K562 (cell line): ENCODE measurements around the gene ZNF441. TPM values are rescaled to one million over a fixed set of nuclear protein-coding genes. Genes with fewer than 3 reads are reported as not detected.
A peak's percentile ranks its signal among the peaks of the same experiment; 100 is the strongest.

Experiments used
- BACH1 ChIP-seq: fragments of 200-800 bp; sonication (Bioruptor generic); IDR thresholded peaks from 2 replicates; pipeline ENCODE4 v1.6.1; 2016; ENCODE audit warnings: missing genetic modification characterization, missing compliant biosample characterization
- E2F3 ChIP-seq: fragments of 250-450 bp; sonication (Bioruptor Pico); IDR thresholded peaks from 2 replicates; pipeline ENCODE4 v1.4.0; 2020; ENCODE audit warnings: mild to moderate bottlenecking
- EGR1 ChIP-seq: fragments of 450-650 bp; conservative IDR thresholded peaks from 2 replicates; pipeline ENCODE4 v1.6.1; 2017; ENCODE audit warnings: mild to moderate bottlenecking
- ILF3 ChIP-seq: fragments of 450-650 bp; IDR thresholded peaks from 2 replicates; pipeline ENCODE4 v1.6.1; 2018; ENCODE audit warnings: antibody characterized with exemption, mild to moderate bottlenecking, moderate library complexity, borderline replicate concordance
- ILK ChIP-seq: fragments of 450-650 bp; IDR thresholded peaks from 2 replicates; pipeline ENCODE4 v1.6.1; 2016; ENCODE audit warnings: missing genetic modification characterization, low read depth, mild to moderate bottlenecking, missing compliant biosample characterization, moderate library complexity, borderline replicate concordance
- KAT8 ChIP-seq: fragments of 450-650 bp; IDR thresholded peaks from 2 replicates; pipeline ENCODE4 v1.6.1; 2016; ENCODE audit warnings: low read depth, mild to moderate bottlenecking
- KDM5B ChIP-seq: fragments of 200-600 bp; sonication (generic); IDR thresholded peaks from 2 replicates; pipeline ENCODE4 v1.6.1; 2012; ENCODE audit warnings: low read depth, mild to moderate bottlenecking, moderate library complexity, low read length, control low read depth, inconsistent platforms; ENCODE audit not compliant: insufficient replicate concordance
- L3MBTL2 ChIP-seq: fragments of 450-650 bp; IDR thresholded peaks from 2 replicates; pipeline ENCODE4 v1.6.1; 2016; ENCODE audit warnings: mild to moderate bottlenecking, moderate library complexity
- MCM5 ChIP-seq: fragments of 450-650 bp; IDR thresholded peaks from 2 replicates; pipeline ENCODE4 v1.6.1; 2016; ENCODE audit warnings: low read depth
- MYBL2 ChIP-seq, 2 experiments: fragments of 450-650 bp in 1 of 2; sonication (generic) in 1 of 2; formaldehyde crosslinking in 1 of 2; IDR thresholded peaks; 2 replicates each; pipeline versions ENCODE4 v1.6.1 to v1.8.1; 2017 to 2022; ENCODE audit warnings: borderline replicate concordance in 1 of 2, inconsistent platforms in 1 of 2, low read depth in 1 of 2, mild to moderate bottlenecking in 1 of 2, missing genetic modification reagents in 1 of 2, moderate library complexity in 1 of 2
- NRF1 ChIP-seq, 2 experiments: fragments of 450-650 bp; IDR thresholded peaks in 1 of 2; conservative IDR thresholded peaks in 1 of 2; 2 replicates each; pipeline ENCODE4 v1.6.1; 2014; ENCODE audit warnings: mild to moderate bottlenecking in 2 of 2
- PTBP1 ChIP-seq: fragments of 200-400 bp; formaldehyde crosslinking; IDR thresholded peaks from 2 replicates; pipeline ENCODE4 v1.6.1; 2017; ENCODE audit warnings: low read depth, low read length
- TOE1 ChIP-seq, 2 experiments: fragments of 450-650 bp in 1 of 2; sonication (generic) in 1 of 2; formaldehyde crosslinking in 1 of 2; IDR thresholded peaks; 2 replicates each; pipeline versions ENCODE4 v1.7.1 to v1.8.0; 2016 to 2022; ENCODE audit warnings: borderline replicate concordance in 2 of 2, mild to moderate bottlenecking in 2 of 2, antibody characterized with exemption in 1 of 2, inconsistent platforms in 1 of 2, low read depth in 1 of 2, missing genetic modification reagents in 1 of 2, moderate library complexity in 1 of 2
- ZNF174 ChIP-seq: fragments of 250-450 bp; sonication (Bioruptor Pico); IDR thresholded peaks from 2 replicates; pipeline ENCODE4 v1.4.0; 2020; ENCODE audit warnings: mild to moderate bottlenecking
- ZNF239 ChIP-seq: fragments of 250-450 bp; sonication (Bioruptor Pico); IDR thresholded peaks from 2 replicates; pipeline ENCODE4 v1.4.0; 2020; ENCODE audit warnings: mild to moderate bottlenecking
- polyA plus RNA-seq, 8 experiments: library from polyadenylated mRNA; depleted of rRNA in 4 of 8; stranded (reverse) in 5 of 8; unstranded in 3 of 8; fragments of >200 nt; fragmentation: Nextera tagmentation in 2 of 8; fragmentation: Illumina TruSeq in 1 of 8; extraction: Ambion mirVana in 2 of 8; extraction: Trizol in 1 of 8; gene quantifications; 2 replicates each; pipeline versions ENCODE4 v1.2.1 to v1.2.3, GENCODE V29; 2011 to 2014; ENCODE audit warnings: inconsistent platforms in 1 of 8, missing spikeins in 1 of 8
- total RNA-seq, 7 experiments: library from RNA; depleted of rRNA in 6 of 7; stranded (reverse); fragments of >200 nt in 6 of 7; fragmentation: Illumina TruSeq in 2 of 7; extraction: Trizol in 2 of 7; gene quantifications; 2 replicates each; pipeline versions ENCODE4 v1.2.1 to v1.2.3, GENCODE V29; 2011 to 2021; ENCODE audit warnings: low replicate concordance in 1 of 7
- TF ChIP-seq, protein P1 (sequence below): fragments of 450-650 bp; formaldehyde crosslinking; IDR thresholded peaks from 2 replicates; pipeline ENCODE4 v1.4.0; 2020; ENCODE audit warnings: mild to moderate bottlenecking, mixed read lengths
- TF ChIP-seq, protein P2 (sequence below), 2 experiments: fragments of 150-350 bp in 1 of 2; IDR thresholded peaks; 2 replicates each; pipeline ENCODE4 v1.6.1; 2012 to 2016; ENCODE audit warnings: low read depth in 2 of 2, low read length in 2 of 2, mild to moderate bottlenecking in 1 of 2, moderate library complexity in 1 of 2
- TF ChIP-seq, protein P3 (sequence below): fragments of 450-650 bp; IDR thresholded peaks from 2 replicates; pipeline ENCODE4 v1.6.1; 2017; ENCODE audit warnings: antibody characterized with exemption

The ZNF441 gene
- total and polyA plus RNA-seq, 9 of the 15 experiments (the other 6 are each of a cell fraction or from before 2014, with no cell fraction given), result 1.9 to 14.0 (median 7.8) TPM

DNA sequence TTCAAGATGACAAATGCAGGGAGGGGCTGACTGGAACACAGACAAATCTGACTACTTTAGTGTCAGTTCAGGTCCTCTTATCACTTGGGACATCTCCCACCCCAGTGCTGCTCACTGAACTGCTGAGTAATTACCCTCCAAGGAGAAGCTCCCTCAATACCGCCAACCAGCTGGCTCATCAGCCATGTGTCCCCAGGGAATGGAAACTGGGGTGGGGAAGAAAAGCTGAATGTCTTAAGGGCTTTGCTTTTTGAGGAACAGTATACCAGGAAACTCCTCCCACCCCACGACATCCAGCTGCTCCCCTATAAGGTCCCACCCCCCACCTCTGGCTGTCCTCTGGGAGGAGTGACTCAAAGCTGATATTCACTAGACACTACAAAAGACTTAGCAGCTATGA lies 30.1 kb upstream of the ZNF441 start (continued):
- TF ChIP-seq, protein P1, sequence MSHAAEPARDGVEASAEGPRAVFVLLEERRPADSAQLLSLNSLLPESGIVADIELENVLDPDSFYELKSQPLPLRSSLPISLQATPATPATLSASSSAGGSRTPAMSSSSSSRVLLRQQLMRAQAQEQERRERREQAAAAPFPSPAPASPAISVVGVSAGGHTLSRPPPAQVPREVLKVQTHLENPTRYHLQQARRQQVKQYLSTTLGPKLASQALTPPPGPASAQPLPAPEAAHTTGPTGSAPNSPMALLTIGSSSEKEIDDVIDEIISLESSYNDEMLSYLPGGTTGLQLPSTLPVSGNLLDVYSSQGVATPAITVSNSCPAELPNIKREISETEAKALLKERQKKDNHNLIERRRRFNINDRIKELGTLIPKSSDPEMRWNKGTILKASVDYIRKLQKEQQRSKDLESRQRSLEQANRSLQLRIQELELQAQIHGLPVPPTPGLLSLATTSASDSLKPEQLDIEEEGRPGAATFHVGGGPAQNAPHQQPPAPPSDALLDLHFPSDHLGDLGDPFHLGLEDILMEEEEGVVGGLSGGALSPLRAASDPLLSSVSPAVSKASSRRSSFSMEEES (CRISPR knock-in tag), result no peak
- TF ChIP-seq ZNF174 (no peak), ILF3 (no peak), E2F3 (CRISPR knock-in tag) (no peak), KAT8 (no peak), EGR1 (no peak), ZNF239 (CRISPR knock-in tag) (no peak), MYBL2 (IDR thresholded peaks at IDR 0.05; ENCODE audit: low read depth) (no peak), MYBL2 (CRISPR knock-in tag; IDR thresholded peaks at IDR 0.05; ENCODE audit: borderline replicate concordance) (no peak), PTBP1 (no peak), MCM5 (no peak), L3MBTL2 (peak; percentile 87), ILK (no peak), KDM5B (no peak), TOE1 (IDR thresholded peaks at IDR 0.05; ENCODE audit: borderline replicate concordance) (0 out of 2 replicates have a peak, but pooled peaks have one; percentile 20), TOE1 (CRISPR knock-in tag; IDR thresholded peaks at IDR 0.05; ENCODE audit: borderline replicate concordance, low read depth) (no peak), NRF1 (conservative IDR thresholded peaks at IDR 0.05 in 1 of 2, IDR thresholded peaks at IDR 0.05 in 1 of 2) (no peak), BACH1 (tag) (peak; percentile 75; the same call in 1 of the 2 replicates)
- TF ChIP-seq, protein P2, sequence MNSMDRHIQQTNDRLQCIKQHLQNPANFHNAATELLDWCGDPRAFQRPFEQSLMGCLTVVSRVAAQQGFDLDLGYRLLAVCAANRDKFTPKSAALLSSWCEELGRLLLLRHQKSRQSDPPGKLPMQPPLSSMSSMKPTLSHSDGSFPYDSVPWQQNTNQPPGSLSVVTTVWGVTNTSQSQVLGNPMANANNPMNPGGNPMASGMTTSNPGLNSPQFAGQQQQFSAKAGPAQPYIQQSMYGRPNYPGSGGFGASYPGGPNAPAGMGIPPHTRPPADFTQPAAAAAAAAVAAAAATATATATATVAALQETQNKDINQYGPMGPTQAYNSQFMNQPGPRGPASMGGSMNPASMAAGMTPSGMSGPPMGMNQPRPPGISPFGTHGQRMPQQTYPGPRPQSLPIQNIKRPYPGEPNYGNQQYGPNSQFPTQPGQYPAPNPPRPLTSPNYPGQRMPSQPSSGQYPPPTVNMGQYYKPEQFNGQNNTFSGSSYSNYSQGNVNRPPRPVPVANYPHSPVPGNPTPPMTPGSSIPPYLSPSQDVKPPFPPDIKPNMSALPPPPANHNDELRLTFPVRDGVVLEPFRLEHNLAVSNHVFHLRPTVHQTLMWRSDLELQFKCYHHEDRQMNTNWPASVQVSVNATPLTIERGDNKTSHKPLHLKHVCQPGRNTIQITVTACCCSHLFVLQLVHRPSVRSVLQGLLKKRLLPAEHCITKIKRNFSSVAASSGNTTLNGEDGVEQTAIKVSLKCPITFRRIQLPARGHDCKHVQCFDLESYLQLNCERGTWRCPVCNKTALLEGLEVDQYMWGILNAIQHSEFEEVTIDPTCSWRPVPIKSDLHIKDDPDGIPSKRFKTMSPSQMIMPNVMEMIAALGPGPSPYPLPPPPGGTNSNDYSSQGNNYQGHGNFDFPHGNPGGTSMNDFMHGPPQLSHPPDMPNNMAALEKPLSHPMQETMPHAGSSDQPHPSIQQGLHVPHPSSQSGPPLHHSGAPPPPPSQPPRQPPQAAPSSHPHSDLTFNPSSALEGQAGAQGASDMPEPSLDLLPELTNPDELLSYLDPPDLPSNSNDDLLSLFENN (IDR thresholded peaks at IDR 0.05; ENCODE audit: low read depth in 2 of 2, low read length in 2 of 2), result no peak
- TF ChIP-seq, protein P3, sequence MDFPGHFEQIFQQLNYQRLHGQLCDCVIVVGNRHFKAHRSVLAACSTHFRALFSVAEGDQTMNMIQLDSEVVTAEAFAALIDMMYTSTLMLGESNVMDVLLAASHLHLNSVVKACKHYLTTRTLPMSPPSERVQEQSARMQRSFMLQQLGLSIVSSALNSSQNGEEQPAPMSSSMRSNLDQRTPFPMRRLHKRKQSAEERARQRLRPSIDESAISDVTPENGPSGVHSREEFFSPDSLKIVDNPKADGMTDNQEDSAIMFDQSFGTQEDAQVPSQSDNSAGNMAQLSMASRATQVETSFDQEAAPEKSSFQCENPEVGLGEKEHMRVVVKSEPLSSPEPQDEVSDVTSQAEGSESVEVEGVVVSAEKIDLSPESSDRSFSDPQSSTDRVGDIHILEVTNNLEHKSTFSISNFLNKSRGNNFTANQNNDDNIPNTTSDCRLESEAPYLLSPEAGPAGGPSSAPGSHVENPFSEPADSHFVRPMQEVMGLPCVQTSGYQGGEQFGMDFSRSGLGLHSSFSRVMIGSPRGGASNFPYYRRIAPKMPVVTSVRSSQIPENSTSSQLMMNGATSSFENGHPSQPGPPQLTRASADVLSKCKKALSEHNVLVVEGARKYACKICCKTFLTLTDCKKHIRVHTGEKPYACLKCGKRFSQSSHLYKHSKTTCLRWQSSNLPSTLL, result no peak
